ENCODE data around the gene SCAF4.

DNA sequence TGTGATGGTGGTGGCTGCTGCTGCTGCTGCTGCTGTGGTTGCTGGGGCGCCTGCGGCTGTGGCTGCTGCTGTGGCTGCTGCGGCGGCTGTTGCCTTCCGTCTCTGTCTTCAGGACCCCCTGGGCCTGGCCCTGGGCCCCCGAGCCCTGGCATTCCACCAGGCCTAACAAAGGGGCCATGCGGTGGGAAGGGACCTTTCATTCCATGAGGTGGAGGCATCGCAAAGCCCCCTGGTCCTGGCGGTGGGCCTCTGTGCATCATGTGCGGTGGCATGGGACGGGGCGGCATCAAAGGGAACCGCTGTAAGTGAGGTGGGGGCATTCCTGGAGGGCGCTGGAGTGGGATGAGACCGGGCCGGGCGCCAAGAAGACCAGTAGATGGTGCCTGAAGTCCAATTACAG is 60.0 kb downstream of the SCAF4 start:
- TF ChIP-seq, protein P1, sequence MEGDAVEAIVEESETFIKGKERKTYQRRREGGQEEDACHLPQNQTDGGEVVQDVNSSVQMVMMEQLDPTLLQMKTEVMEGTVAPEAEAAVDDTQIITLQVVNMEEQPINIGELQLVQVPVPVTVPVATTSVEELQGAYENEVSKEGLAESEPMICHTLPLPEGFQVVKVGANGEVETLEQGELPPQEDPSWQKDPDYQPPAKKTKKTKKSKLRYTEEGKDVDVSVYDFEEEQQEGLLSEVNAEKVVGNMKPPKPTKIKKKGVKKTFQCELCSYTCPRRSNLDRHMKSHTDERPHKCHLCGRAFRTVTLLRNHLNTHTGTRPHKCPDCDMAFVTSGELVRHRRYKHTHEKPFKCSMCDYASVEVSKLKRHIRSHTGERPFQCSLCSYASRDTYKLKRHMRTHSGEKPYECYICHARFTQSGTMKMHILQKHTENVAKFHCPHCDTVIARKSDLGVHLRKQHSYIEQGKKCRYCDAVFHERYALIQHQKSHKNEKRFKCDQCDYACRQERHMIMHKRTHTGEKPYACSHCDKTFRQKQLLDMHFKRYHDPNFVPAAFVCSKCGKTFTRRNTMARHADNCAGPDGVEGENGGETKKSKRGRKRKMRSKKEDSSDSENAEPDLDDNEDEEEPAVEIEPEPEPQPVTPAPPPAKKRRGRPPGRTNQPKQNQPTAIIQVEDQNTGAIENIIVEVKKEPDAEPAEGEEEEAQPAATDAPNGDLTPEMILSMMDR (IDR thresholded peaks at IDR 0.05) = no peak
- no peak for TF ChIP-seq POLR2AphosphoS5 (IDR thresholded peaks at IDR 0.05)
- no peak for TF ChIP-seq EP300 (IDR thresholded peaks at IDR 0.05)
